GM21390 (cell line): ENCODE results near the gene NEB.
"Not testable (repeated sequence)": the region's sequence is repeated elsewhere in the genome, so short reads cannot be mapped to it uniquely, and the experiment has no call there.

Experiments
- ATAC-seq: cut with Tn5 transposase; IDR thresholded peaks from one replicate; pipeline ENCODE4 v1.9.1; 2021; ENCODE audit not compliant: unreplicated experiment

NEB gene

GRCh38 chr2:151698134-151698533, 36.1 kb downstream of the NEB start:
- ATAC-seq = not testable (repeated sequence)

GRCh38 chr2:151695778-151696177, 38.5 kb downstream of the NEB start:
- ATAC-seq = no peak

- no peak for ATAC-seq
Measured at GRCh38 chr2:151691631-151692030, 42.6 kb downstream of the NEB start.

- ATAC-seq = no peak
Measured at GRCh38 chr2:151688719-151689118, 45.6 kb downstream of the NEB start.

- no peak for ATAC-seq
Measured at GRCh38 chr2:151682459-151683003, 51.7 kb downstream of the NEB start.

GRCh38 chr2:151681051-151681450, 53.2 kb downstream of the NEB start:
- ATAC-seq = no peak

- ATAC-seq = no peak
Measured at GRCh38 chr2:151679994-151680393, 54.3 kb downstream of the NEB start.

GRCh38 chr2:151678849-151679248, 55.4 kb downstream of the NEB start:
- ATAC-seq = no peak

GRCh38 chr2:151673016-151673415, 61.3 kb downstream of the NEB start:
- ATAC-seq = no peak

GRCh38 chr2:151672277-151672676, 62.0 kb downstream of the NEB start:
- no peak for ATAC-seq

- ATAC-seq = no peak
Measured at GRCh38 chr2:151670846-151671597, 63.3 kb downstream of the NEB start.

GRCh38 chr2:151670346-151670745, 63.9 kb downstream of the NEB start:
- no peak for ATAC-seq

GRCh38 chr2:151669585-151670081, 64.6 kb downstream of the NEB start:
- ATAC-seq = no peak

GRCh38 chr2:151668737-151669136, 65.5 kb downstream of the NEB start:
- ATAC-seq = no peak

GRCh38 chr2:151665959-151666358, 68.3 kb downstream of the NEB start:
- no peak for ATAC-seq

GRCh38 chr2:151664520-151664919, 69.8 kb downstream of the NEB start:
- no peak for ATAC-seq

- no peak for ATAC-seq
Measured at GRCh38 chr2:151661625-151662024, 72.7 kb downstream of the NEB start.

- ATAC-seq = no peak
Measured at GRCh38 chr2:151658081-151658480, 76.2 kb downstream of the NEB start.

- no peak for ATAC-seq
Measured at GRCh38 chr2:151657667-151658076, 76.6 kb downstream of the NEB start.

- no peak for ATAC-seq
Measured at GRCh38 chr2:151655663-151656398, 78.4 kb downstream of the NEB start.

- ATAC-seq = no peak
Measured at GRCh38 chr2:151654891-151655290, 79.4 kb downstream of the NEB start.

GRCh38 chr2:151654085-151654484, 80.2 kb downstream of the NEB start:
- ATAC-seq = no peak
